Stimulated activated CD8-positive, alpha-beta memory T cell treated with anti-CD3 and anti-CD28 coated beads, Interleukin-12 subunit alpha, Interleukin-12 subunit beta, amount 100 ng/mL, for 24 hours (primary cell): ENCODE measurements around the gene CHST11.

Source experiments
- DNase-seq: peaks from one replicate; pipeline ENCODE4 v3.0.0-alpha.2; 2020; ENCODE audit errors: extremely low read depth

Gene CHST11

GRCh38 chr12:104460041-104460719, 3.4 kb downstream of the CHST11 start:
- DNase-seq, result no peak

GRCh38 chr12:104460973-104461698, 4.4 kb downstream of the CHST11 start:
- DNase-seq, result no peak

- DNase-seq, result no peak
These were observed 5.6 kb downstream of the CHST11 start for GRCh38 chr12:104462325-104462724.

GRCh38 chr12:104462931-104463339, 6.2 kb downstream of the CHST11 start:
- DNase-seq, result no peak

- DNase-seq, result no peak
These were observed 6.6 kb downstream of the CHST11 start for GRCh38 chr12:104463368-104463767.

GRCh38 chr12:104464899-104465298, 8.2 kb downstream of the CHST11 start:
- no peak for DNase-seq

GRCh38 chr12:104466709-104467345, 10.1 kb downstream of the CHST11 start:
- DNase-seq, result no peak

GRCh38 chr12:104467346-104467837, 10.6 kb downstream of the CHST11 start:
- DNase-seq, result no peak

- DNase-seq, result no peak
These were observed 11.6 kb downstream of the CHST11 start for GRCh38 chr12:104468371-104468770.

GRCh38 chr12:104469066-104469465, 12.3 kb downstream of the CHST11 start:
- no peak for DNase-seq

GRCh38 chr12:104469523-104469922, 12.8 kb downstream of the CHST11 start:
- DNase-seq, result no peak

- DNase-seq, result no peak
These were observed 13.8 kb downstream of the CHST11 start for GRCh38 chr12:104470521-104470920.

GRCh38 chr12:104471336-104471735, 14.6 kb downstream of the CHST11 start:
- DNase-seq, result no peak

- DNase-seq, result no peak
These were observed 16.0 kb downstream of the CHST11 start for GRCh38 chr12:104472748-104473147.

- no peak for DNase-seq
These were observed 16.7 kb downstream of the CHST11 start for GRCh38 chr12:104473374-104473983.

GRCh38 chr12:104475271-104475670, 18.5 kb downstream of the CHST11 start:
- no peak for DNase-seq

- DNase-seq, result no peak
These were observed 21.0 kb downstream of the CHST11 start for GRCh38 chr12:104477510-104478390.

- DNase-seq, result no peak
These were observed 21.8 kb downstream of the CHST11 start for GRCh38 chr12:104478396-104479122.

GRCh38 chr12:104479123-104479662, 22.4 kb downstream of the CHST11 start:
- no peak for DNase-seq

- DNase-seq, result no peak
These were observed 23.3 kb downstream of the CHST11 start for GRCh38 chr12:104480012-104480411.
